HFF-Myc (cell line): ENCODE data around the gene CPTP.
A peak's percentile ranks its signal among the peaks of the same experiment; 100 is the strongest.

ENCODE experiments used
- DNase-seq: peaks from one replicate; pipeline ENCODE4 v3.0.0-alpha.2; 2011; ENCODE audit warnings: low read depth; ENCODE audit errors: extremely low read depth
- H3K4me3 ChIP-seq: replicated peaks from 2 replicates; pipeline ENCODE4 v1.5.1; 2011; ENCODE audit warnings: low read depth, mild to moderate bottlenecking, control low read depth, low read length
- CTCF ChIP-seq: IDR thresholded peaks from 2 replicates; pipeline ENCODE4 v1.5.1; 2012; ENCODE audit warnings: mild to moderate bottlenecking, low read depth, low read length, control low read depth; ENCODE audit errors: missing control alignments

CPTP gene

GRCh38 chr1:1351511-1352427 lies 27.2 kb downstream of the CPTP start:
- no peak for DNase-seq
- peak overlapping the region; percentile 17; the same call in 1 of the 2 replicates for H3K4me3 ChIP-seq
- no peak for TF ChIP-seq CTCF

GRCh38 chr1:1352786-1353388 lies 28.3 kb downstream of the CPTP start:
- no peak overlapping the region for H3K4me3 ChIP-seq
- no peak for DNase-seq
- TF ChIP-seq CTCF, result no peak

- no peak overlapping the region for H3K4me3 ChIP-seq
- TF ChIP-seq CTCF, result no peak
- no peak for DNase-seq
Observed at GRCh38 chr1:1353389-1354151, 29.0 kb downstream of the CPTP start.

- no peak for DNase-seq
- TF ChIP-seq CTCF, result no peak
- H3K4me3 ChIP-seq, result no peak overlapping the region
Observed at GRCh38 chr1:1354271-1355247, 30.0 kb downstream of the CPTP start.

- H3K4me3 ChIP-seq, result peak overlapping the region; percentile 25; the same call in 1 of the 2 replicates
- TF ChIP-seq CTCF, result no peak
- no peak for DNase-seq
Observed at GRCh38 chr1:1355416-1355815, 30.8 kb downstream of the CPTP start.
